GM18873 (cell line): ENCODE results near the gene COL9A1.

ENCODE experiments used
- ATAC-seq: cut with Tn5 transposase; IDR thresholded peaks from one replicate; pipeline ENCODE4 v1.9.1; 2021; ENCODE audit warnings: mild to moderate bottlenecking, moderate library complexity, moderate number of reproducible peaks; ENCODE audit not compliant: unreplicated experiment, low FRiP score

Gene COL9A1

GRCh38 chr6:70292193-70292592, 10.7 kb downstream of the COL9A1 start:
- ATAC-seq = no peak

- no peak for ATAC-seq
These were observed 13.6 kb downstream of the COL9A1 start for GRCh38 chr6:70289299-70289698.

- ATAC-seq = no peak
These were observed 16.0 kb downstream of the COL9A1 start for GRCh38 chr6:70286905-70287304.

GRCh38 chr6:70285201-70285600, 17.7 kb downstream of the COL9A1 start:
- ATAC-seq = no peak

GRCh38 chr6:70282919-70283461, 19.9 kb downstream of the COL9A1 start:
- ATAC-seq = no peak

- no peak for ATAC-seq
These were observed 20.5 kb downstream of the COL9A1 start for GRCh38 chr6:70282312-70282918.

GRCh38 chr6:70281923-70282311, 21.0 kb downstream of the COL9A1 start:
- no peak for ATAC-seq

- no peak for ATAC-seq
These were observed 22.5 kb downstream of the COL9A1 start for GRCh38 chr6:70280400-70280853.

- ATAC-seq = no peak
These were observed 25.4 kb downstream of the COL9A1 start for GRCh38 chr6:70277470-70277869.

- no peak for ATAC-seq
These were observed 28.5 kb downstream of the COL9A1 start for GRCh38 chr6:70274338-70274737.

- no peak for ATAC-seq
These were observed 30.8 kb downstream of the COL9A1 start for GRCh38 chr6:70272071-70272470.

GRCh38 chr6:70270287-70271005, 32.4 kb downstream of the COL9A1 start:
- ATAC-seq = peak; percentile 44

GRCh38 chr6:70266142-70266541, 36.7 kb downstream of the COL9A1 start:
- no peak for ATAC-seq

GRCh38 chr6:70264306-70264705, 38.6 kb downstream of the COL9A1 start:
- ATAC-seq = no peak

- no peak for ATAC-seq
These were observed 44.4 kb downstream of the COL9A1 start for GRCh38 chr6:70258483-70258882.

- ATAC-seq = no peak
These were observed 45.1 kb downstream of the COL9A1 start for GRCh38 chr6:70257768-70258273.

- no peak for ATAC-seq
These were observed 48.1 kb downstream of the COL9A1 start for GRCh38 chr6:70254784-70255183.

GRCh38 chr6:70253923-70254322, 49.0 kb downstream of the COL9A1 start:
- no peak for ATAC-seq

- no peak for ATAC-seq
These were observed 50.3 kb downstream of the COL9A1 start for GRCh38 chr6:70252604-70253003.

- no peak for ATAC-seq
These were observed 56.8 kb downstream of the COL9A1 start for GRCh38 chr6:70246118-70246517.

- ATAC-seq = no peak
These were observed 60.9 kb downstream of the COL9A1 start for GRCh38 chr6:70241991-70242420.

GRCh38 chr6:70241031-70241430, 61.9 kb downstream of the COL9A1 start:
- ATAC-seq = no peak
